Parathyroid adenoma (tissue), 2 donors: ENCODE measurements around the gene PIP5KL1.

Experiments
- H2AFZ ChIP-seq: fragments of 300-600 bp; sonication (generic); one replicate; pipeline ENCODE4 v1.7.0; 2017; ENCODE audit warnings: antibody characterized with exemption, mild to moderate bottlenecking
- H3K27ac ChIP-seq: fragments of 300-600 bp; sonication (generic); one replicate; pipeline ENCODE4 v1.7.0; 2017
- H3K27me3 ChIP-seq: fragments of 300-600 bp; sonication (generic); one replicate; pipeline ENCODE4 v1.7.0; 2017; ENCODE audit warnings: low read length; ENCODE audit not compliant: control insufficient read depth, insufficient read depth
- H3K36me3 ChIP-seq: fragments of 300-600 bp; sonication (generic); one replicate; pipeline ENCODE4 v1.7.0; 2017; ENCODE audit warnings: low read length; ENCODE audit not compliant: control insufficient read depth, insufficient read depth
- H3K4me1 ChIP-seq: fragments of 300-600 bp; sonication (generic); one replicate; pipeline ENCODE4 v1.7.0; 2017; ENCODE audit warnings: control low read depth
- H3K4me2 ChIP-seq: fragments of 300-600 bp; sonication (generic); one replicate; pipeline ENCODE4 v1.7.0; 2017; ENCODE audit warnings: low read length
- H3K4me3 ChIP-seq: fragments of 300-600 bp; sonication (generic); one replicate; pipeline ENCODE4 v1.7.0; 2017; ENCODE audit warnings: low read depth, low read length
- H3K79me2 ChIP-seq: fragments of 300-600 bp; sonication (generic); one replicate; pipeline ENCODE4 v1.7.0; 2017; ENCODE audit warnings: control low read depth
- H3K9ac ChIP-seq: fragments of 300-600 bp; sonication (generic); one replicate; pipeline ENCODE4 v1.7.0; 2017; ENCODE audit warnings: mild to moderate bottlenecking
- H3K9me3 ChIP-seq: fragments of 300-600 bp; sonication (generic); one replicate; pipeline ENCODE4 v1.7.0; 2017; ENCODE audit warnings: low read length; ENCODE audit not compliant: control insufficient read depth
- CTCF ChIP-seq: fragments of 300-600 bp; sonication (generic); IDR thresholded peaks from one replicate; pipeline ENCODE4 v1.7.0; 2017; ENCODE audit warnings: antibody characterized with exemption, mild to moderate bottlenecking
- donor health status: primary hyperparathyroidism.

PIP5KL1 gene

GRCh38 chr9:127949827-127950512, 19.4 kb upstream of the PIP5KL1 start:
- H3K9ac ChIP-seq = no peak overlapping the region
- TF ChIP-seq CTCF = no peak
- H3K27me3 ChIP-seq = no peaks in the 10 kb centered on the region
- no peaks in the 10 kb centered on the region for H3K36me3 ChIP-seq
- H3K9me3 ChIP-seq = no peaks in the 10 kb centered on the region
- peaks cover 27% of the 10 kb centered on the region for H3K79me2 ChIP-seq
- H3K27ac ChIP-seq = no peak overlapping the region
- peaks cover 3% of the 10 kb centered on the region for H3K4me1 ChIP-seq
- no peak overlapping the region for H3K4me2 ChIP-seq
- no peak overlapping the region for H2AFZ ChIP-seq
- no peak overlapping the region for H3K4me3 ChIP-seq

- Histone ChIP-seq H3K27ac (no peak overlapping the region), H3K4me1 (no peaks in the 10 kb centered on the region), H3K36me3 (no peaks in the 10 kb centered on the region), H2AFZ (no peak overlapping the region), H3K4me3 (no peak overlapping the region), H3K79me2 (peaks cover 12% of the 10 kb centered on the region), H3K27me3 (no peaks in the 10 kb centered on the region), H3K9me3 (no peaks in the 10 kb centered on the region), H3K4me2 (no peak overlapping the region), H3K9ac (no peak overlapping the region)
- TF ChIP-seq CTCF = no peak
These were observed 17.5 kb upstream of the PIP5KL1 start for GRCh38 chr9:127947841-127948710.

- H3K79me2 ChIP-seq = peaks cover 9% of the 10 kb centered on the region
- no peak overlapping the region for H2AFZ ChIP-seq
- H3K4me2 ChIP-seq = no peak overlapping the region
- H3K4me1 ChIP-seq = no peaks in the 10 kb centered on the region
- H3K27ac ChIP-seq = no peak overlapping the region
- no peaks in the 10 kb centered on the region for H3K27me3 ChIP-seq
- H3K36me3 ChIP-seq = no peaks in the 10 kb centered on the region
- no peaks in the 10 kb centered on the region for H3K9me3 ChIP-seq
- TF ChIP-seq CTCF = no peak
- no peak overlapping the region for H3K9ac ChIP-seq
- no peak overlapping the region for H3K4me3 ChIP-seq
These were observed 16.2 kb upstream of the PIP5KL1 start for GRCh38 chr9:127946728-127947127.

GRCh38 chr9:127945942-127946341, 15.4 kb upstream of the PIP5KL1 start:
- Histone ChIP-seq H2AFZ (no peak overlapping the region), H3K36me3 (no peaks in the 10 kb centered on the region), H3K9me3 (no peaks in the 10 kb centered on the region), H3K4me3 (no peak overlapping the region), H3K4me1 (no peaks in the 10 kb centered on the region), H3K27ac (no peak overlapping the region), H3K79me2 (peaks cover 6% of the 10 kb centered on the region), H3K27me3 (no peaks in the 10 kb centered on the region), H3K9ac (no peak overlapping the region), H3K4me2 (no peak overlapping the region)
- no peak for TF ChIP-seq CTCF
